ENCODE measurements around the gene PEA15. TPM values are rescaled to one million over a fixed set of nuclear protein-coding genes. Genes with fewer than 3 reads are reported as not detected.

Gene PEA15
- total and polyA plus RNA-seq, 10 of the 15 experiments (the other 5 are each of a cell fraction or from before 2014, with no cell fraction given): 15.1 to 269 (median 65.6) TPM

GRCh38 chr1:160232911-160233310 lies 27.7 kb downstream of the PEA15 start (continued):
- TF ChIP-seq BACH1 (IDR thresholded peaks at IDR 0.05; ENCODE audit: borderline replicate concordance): no peak

DNA sequence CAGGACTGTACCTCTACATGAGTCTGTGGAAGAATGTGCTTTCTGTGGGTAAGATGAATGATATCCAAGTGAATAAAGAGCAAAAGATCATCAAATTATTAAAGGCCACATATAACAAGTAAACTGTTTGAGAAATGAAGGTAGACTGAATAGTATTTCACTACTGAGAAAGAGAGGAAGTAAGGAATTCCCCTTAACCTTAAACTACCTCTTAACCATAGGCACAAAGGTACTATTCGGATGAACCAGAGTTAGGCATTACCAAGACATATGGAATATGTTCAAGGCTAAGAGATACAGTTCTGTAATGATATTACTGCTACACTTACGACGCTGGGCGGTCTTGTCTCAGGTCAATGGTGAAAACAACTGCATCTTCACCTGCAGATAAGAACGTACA lies 31.6 kb downstream of the PEA15 start:
- H2AFZ ChIP-seq (ENCODE audit: control insufficient read depth, low read depth, low read length): no peak overlapping the region
- RAD21 ChIA-PET (ENCODE audit: unreplicated experiment): interaction anchor here (1.3 kb wide), 1 partner anchor 15 kb away, joined by 6 read pairs; no protein-coding TSS in a partner anchor

More for the DNA sequence above, 31.6 kb downstream of the PEA15 start:
- H3K4me2 ChIP-seq (ENCODE audit: control insufficient read depth, insufficient read depth): no peak overlapping the region; the same call in 1 of the 2 replicates
- peaks cover 4% of the 10 kb centered on the region; the same call in 1 of the 2 replicates for H3K4me1 ChIP-seq (ENCODE audit: control insufficient read depth, insufficient read depth, low read length)
- no TSS peak for BruUV-seq (replicated peaks)
- POLR2A ChIA-PET: no interaction called here
- H3K36me3 ChIP-seq (ENCODE audit: control insufficient read depth in 2 of 2, insufficient read depth in 2 of 2, low read length in 1 of 2): peaks cover 9 to 31% of the 10 kb centered on the region in 2 experiments
- peak overlapping the region; percentile 34 for H3K27ac ChIP-seq (ENCODE audit: control insufficient read depth, insufficient read depth)
- H3K79me2 ChIP-seq (ENCODE audit: control insufficient read depth, insufficient read depth, low read length): no peaks in the 10 kb centered on the region; the same call in 1 of the 2 replicates
- no peaks in the 10 kb centered on the region for H3K9me3 ChIP-seq (replicated peaks; ENCODE audit: control insufficient read depth, insufficient read depth, low read length)
- intact Hi-C loops (cut with micrococcal nuclease; ENCODE audit: unreplicated experiment): no loop called here
- TF ChIP-seq, protein P1, sequence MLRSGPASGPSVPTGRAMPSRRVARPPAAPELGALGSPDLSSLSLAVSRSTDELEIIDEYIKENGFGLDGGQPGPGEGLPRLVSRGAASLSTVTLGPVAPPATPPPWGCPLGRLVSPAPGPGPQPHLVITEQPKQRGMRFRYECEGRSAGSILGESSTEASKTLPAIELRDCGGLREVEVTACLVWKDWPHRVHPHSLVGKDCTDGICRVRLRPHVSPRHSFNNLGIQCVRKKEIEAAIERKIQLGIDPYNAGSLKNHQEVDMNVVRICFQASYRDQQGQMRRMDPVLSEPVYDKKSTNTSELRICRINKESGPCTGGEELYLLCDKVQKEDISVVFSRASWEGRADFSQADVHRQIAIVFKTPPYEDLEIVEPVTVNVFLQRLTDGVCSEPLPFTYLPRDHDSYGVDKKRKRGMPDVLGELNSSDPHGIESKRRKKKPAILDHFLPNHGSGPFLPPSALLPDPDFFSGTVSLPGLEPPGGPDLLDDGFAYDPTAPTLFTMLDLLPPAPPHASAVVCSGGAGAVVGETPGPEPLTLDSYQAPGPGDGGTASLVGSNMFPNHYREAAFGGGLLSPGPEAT (IDR thresholded peaks at IDR 0.05; ENCODE audit: low read depth): 0 out of 2 replicates have a peak, but pooled peaks have one; percentile 31
- TF ChIP-seq ZNF622 (IDR thresholded peaks at IDR 0.05) (no peak), ZNF217 (IDR thresholded peaks at IDR 0.05) (no peak), SPI1 (IDR thresholded peaks at IDR 0.05; ENCODE audit: borderline replicate concordance, insufficient read depth, low read depth, low read length) (peak; percentile 54; the same call in 1 of the 2 replicates), ZNF274 (IDR thresholded peaks at IDR 0.05; ENCODE audit: insufficient read depth, insufficient read length) (no peak)
- CTCF ChIA-PET: interaction anchor here (1.3 to 2.6 kb wide), 5 partner anchors 15 to 55 kb away, joined by 3 to 14 read pairs (median 5); no protein-coding TSS in a partner anchor
- H4K20me1 ChIP-seq (ENCODE audit: control insufficient read depth, insufficient read depth): no peaks in the 10 kb centered on the region
- FAIRE-seq (peak; percentile 65), DNase-seq (ENCODE audit: low read depth, low spot score) (no peak), ATAC-seq (peak; percentile 86)
- H3K9ac ChIP-seq (ENCODE audit: control insufficient read depth, insufficient read depth, low read length): no peak overlapping the region
- H3K27me3 ChIP-seq (replicated peaks in 1 of 2; ENCODE audit: control insufficient read depth in 2 of 2, insufficient read depth in 2 of 2, low read length in 1 of 2): no peaks in the 10 kb centered on the region
- WGBS (ENCODE audit: insufficient coverage, insufficient replicate concordance, low lambda C conversion rate, missing lambda C conversion rate): 87% methylated on average over 5 of the region's 5 CpGs
- SMC1A ChIA-PET (ENCODE audit: uncharacterized antibody, unreplicated experiment): interaction anchor here (0.8 to 5.8 kb wide), 3 partner anchors 15 to 44 kb away, joined by 3 to 19 read pairs (median 3); no protein-coding TSS in a partner anchor
- H3K4me3 ChIP-seq: no peak overlapping the region
- in situ Hi-C loops (cut with MboI): no loop called here

Measured in GM12878 (cell line).